Peyer's patch (tissue), 4 donors: ENCODE data around the gene DEF6.

ENCODE experiments used
- CTCF ChIP-seq, 6 experiments: fragments of 450-650 bp in 4 of 6; fragments of 200-600 bp in 2 of 6; sonication (generic) in 1 of 6; IDR thresholded peaks; one replicate each; pipeline ENCODE4 v1.5.1; 2017 to 2019; ENCODE audit warnings: antibody characterized with exemption in 6 of 6, mild to moderate bottlenecking in 3 of 6, moderate library complexity in 1 of 6
- POLR2A ChIP-seq, 2 donors: fragments of 450-650 bp; IDR thresholded peaks; one replicate each; pipeline ENCODE4 v1.5.1; 2017; ENCODE audit warnings: antibody characterized with exemption in 2 of 2, mild to moderate bottlenecking in 2 of 2, moderate library complexity in 2 of 2

DNA sequence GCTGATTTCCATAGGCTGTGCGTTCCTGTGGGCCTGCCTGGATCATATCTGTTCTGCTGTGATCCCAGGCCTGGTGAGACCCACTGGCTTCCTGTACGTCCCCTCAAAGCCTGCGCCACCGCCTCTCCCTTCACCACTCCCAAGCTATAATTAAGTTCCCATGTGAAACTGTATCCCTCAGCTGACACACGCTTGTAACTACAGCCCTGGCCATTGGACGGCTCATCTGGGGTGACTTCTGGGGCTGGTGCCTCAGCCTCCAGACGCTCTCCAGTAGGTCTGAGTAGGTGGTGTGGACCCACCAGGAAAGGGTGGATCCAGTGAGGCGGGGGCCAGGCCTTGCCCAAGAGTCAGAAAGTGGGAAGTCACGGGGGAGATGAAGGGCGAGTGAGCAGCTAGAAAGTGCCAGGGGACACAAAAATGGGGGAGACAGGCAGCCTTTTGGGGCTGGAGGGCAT, 65.7 kb downstream of the DEF6 start:
- TF ChIP-seq CTCF (IDR thresholded peaks at IDR 0.05) = no peak
- no peak for TF ChIP-seq POLR2A (IDR thresholded peaks at IDR 0.05)
